ENCODE measurements around the gene KRT86.
"Not testable (repeated sequence)": the region's sequence is repeated elsewhere in the genome, so short reads cannot be mapped to it uniquely, and the experiment has no call there.

KRT86 gene

DNA sequence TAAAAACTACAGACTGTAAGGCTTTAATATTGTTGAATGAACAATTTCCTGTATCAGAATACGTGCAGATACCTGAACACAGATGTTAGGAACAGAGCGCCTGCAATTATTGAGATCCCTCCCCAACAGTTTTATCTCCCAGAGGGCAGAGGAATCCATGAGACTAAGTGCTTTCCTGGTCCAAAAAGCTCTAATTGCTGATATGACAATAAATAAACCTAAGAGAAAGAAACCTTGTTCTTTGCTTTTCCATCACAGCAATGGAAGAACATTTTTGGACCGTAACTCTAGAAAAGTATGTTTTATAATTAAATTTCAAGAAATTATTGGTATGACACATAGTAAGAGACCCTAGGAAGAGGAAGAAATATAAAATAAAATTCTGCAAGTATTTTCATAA is 59.7 kb downstream of the KRT86 start:
- DNase-seq (ENCODE audit: low read depth in 4 of 4, low spot score in 1 of 4): no peak

- no peak for DNase-seq (ENCODE audit: low read depth in 4 of 4, low spot score in 1 of 4)
Observed at GRCh38 chr12:52335598-52336262, 61.3 kb downstream of the KRT86 start.

GRCh38 chr12:52336641-52337040 is 62.2 kb downstream of the KRT86 start:
- no peak for DNase-seq (ENCODE audit: low read depth in 4 of 4, low spot score in 1 of 4)

DNA sequence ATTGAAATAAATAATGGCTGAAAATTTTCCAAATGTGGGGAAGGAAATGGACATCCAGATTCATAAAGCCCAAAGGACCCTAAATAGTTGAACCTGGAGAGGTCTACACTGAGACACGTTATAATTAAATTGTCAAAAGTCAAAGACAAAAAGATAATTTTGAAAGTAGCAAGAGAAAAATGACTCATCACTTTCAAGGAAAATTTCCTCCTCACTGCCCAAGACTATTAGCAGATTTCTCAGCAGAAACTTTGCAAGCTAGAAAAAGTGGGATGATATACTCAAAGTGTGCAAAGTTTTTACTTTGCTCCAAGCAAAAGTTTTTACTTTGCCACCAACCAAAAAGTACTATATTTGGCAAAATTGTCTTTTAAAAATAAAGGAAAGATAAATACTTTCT is 62.6 kb downstream of the KRT86 start:
- DNase-seq (ENCODE audit: low read depth in 4 of 4, low spot score in 1 of 4): no peak

DNA sequence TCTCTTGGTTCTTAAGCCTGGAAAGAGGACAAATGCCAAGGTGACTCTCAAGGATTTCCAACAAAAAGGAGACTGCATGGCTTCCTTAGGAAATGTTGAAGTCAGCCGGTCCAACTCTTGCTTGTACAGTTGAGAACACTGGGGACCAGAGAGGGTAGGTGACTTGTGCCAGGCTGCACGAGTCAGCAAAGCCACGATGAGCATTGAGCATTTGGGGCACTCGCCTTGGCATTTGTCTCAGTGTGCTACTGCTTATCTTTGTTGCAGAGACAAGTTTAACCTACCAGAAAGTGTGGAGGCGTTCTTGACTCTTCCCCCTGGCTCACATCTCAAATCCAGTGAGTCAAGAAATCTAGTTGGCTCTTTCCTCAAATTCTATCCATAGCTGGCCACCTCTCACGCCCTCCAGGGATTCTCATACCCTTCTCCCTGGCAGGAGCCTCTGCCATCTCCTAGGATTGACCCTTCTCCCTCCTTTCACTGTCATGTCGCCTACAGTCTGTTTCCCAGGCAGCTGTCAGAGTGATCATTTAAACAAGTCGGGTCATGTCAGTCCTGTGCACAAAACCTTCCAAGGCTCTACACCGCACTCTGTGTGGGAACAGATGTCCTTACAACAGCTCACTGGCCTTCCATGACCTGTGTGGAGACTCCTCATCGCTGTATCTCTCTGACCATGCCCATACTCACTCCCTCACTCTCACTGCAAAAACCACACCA is 64.0 kb downstream of the KRT86 start:
- no peak for DNase-seq (ENCODE audit: low read depth in 4 of 4, low spot score in 1 of 4)

GRCh38 chr12:52341066-52341580 is 66.7 kb downstream of the KRT86 start:
- no peak for DNase-seq (ENCODE audit: low read depth in 4 of 4, low spot score in 1 of 4)

- DNase-seq (ENCODE audit: low read depth in 4 of 4, low spot score in 1 of 4): no peak
Observed at GRCh38 chr12:52342781-52343490, 68.5 kb downstream of the KRT86 start.

DNA sequence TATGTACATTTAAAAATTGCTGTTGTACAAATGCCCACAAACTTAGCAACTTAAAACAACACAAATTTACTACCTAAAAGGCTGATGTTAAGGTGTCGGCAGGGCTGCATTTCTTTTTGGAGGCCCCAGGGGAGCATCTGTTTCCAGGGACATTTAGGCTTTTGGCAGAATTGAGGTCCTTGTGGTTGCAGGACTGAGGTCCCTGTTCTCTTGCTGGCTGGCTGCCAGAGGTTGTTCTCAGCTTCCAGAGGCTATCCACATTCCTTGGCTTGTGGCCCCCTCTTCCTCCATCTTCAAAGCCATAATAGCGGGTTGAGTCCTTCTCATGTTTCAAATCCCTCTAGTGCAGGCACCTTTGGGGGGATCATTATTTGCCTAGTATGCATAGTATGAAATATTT is 69.1 kb downstream of the KRT86 start:
- DNase-seq (ENCODE audit: low read depth in 4 of 4, low spot score in 1 of 4): no peak

GRCh38 chr12:52344111-52344510 is 69.7 kb downstream of the KRT86 start:
- no peak for DNase-seq (ENCODE audit: low read depth in 4 of 4, low spot score in 1 of 4)

DNA sequence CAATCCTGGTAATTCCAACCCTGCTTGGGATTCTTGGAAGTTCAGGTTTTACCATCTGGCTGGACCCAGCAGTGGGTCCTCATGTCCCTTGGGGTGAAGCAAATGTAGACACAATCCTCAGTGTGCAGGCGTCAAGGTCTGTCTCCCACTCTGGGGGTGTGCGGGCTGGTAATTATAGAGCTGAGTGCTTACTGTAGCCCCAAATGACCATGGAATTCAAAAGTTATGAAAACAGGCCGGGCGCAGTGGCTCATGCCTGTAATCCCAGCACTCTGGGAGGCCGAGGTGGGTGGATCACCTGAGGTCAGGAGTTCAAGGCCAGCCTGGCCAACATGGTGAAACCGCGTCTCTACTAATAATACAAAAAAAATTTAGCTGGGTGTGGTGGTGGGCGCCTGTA is 70.6 kb downstream of the KRT86 start:
- DNase-seq (ENCODE audit: low read depth in 4 of 4, low spot score in 1 of 4): not testable (repeated sequence)

- no peak for DNase-seq (ENCODE audit: low read depth in 4 of 4, low spot score in 1 of 4)
Observed at GRCh38 chr12:52346593-52346992, 72.1 kb downstream of the KRT86 start.

GRCh38 chr12:52347016-52347415 is 72.6 kb downstream of the KRT86 start:
- DNase-seq (ENCODE audit: low read depth in 4 of 4, low spot score in 1 of 4): no peak

DNA sequence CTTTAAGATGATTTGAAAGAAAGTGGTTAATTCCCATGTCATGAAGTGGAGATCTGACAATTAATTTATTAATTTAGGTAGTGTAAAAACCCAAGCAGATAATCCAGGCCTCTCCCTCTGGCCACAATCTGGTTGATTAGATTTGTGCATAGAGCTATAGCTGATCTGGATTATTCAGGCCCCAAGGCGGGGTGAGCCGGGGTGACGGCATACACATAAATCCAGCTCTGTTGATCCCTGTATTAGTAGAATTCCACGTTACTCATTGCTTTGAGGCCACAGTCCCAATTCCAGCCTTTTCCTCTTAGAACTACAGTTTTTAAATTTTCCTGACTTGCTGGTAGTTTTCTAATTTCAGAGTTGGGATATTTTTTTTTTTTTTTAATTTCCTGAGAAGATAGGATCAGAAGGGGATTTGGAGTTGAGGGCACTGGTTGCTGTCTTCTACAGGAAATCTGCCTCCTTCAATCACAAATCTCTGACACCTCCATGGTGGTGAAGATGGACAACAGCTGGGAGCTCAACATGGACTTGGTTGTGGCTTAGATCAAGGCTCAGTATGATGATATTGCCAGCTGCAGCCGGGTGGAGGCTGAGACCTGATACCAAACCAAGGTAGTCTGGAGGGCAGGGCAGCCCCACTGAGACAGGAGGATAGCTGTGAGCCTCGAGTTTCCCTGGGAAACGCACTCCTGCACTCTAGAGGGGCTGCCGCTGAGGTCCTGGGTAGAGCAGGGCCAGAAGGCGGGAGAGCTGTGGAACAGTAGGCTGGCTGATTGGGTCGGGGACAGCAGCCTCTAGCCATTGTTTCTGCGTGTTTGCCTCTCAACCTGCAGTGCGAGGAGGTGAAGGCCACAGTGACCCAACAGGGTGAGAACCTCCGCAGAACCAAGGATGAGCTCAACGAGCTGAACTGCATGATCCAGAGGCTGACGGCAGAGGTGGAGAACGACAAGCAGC is 73.4 kb downstream of the KRT86 start:
- no peak for DNase-seq (ENCODE audit: low read depth in 4 of 4, low spot score in 1 of 4)

- no peak for DNase-seq (ENCODE audit: low read depth in 4 of 4, low spot score in 1 of 4)
Observed at GRCh38 chr12:52349196-52349595, 74.8 kb downstream of the KRT86 start.

- DNase-seq (ENCODE audit: low read depth in 4 of 4, low spot score in 1 of 4): no peak
Observed at GRCh38 chr12:52350021-52350620, 75.7 kb downstream of the KRT86 start.

- DNase-seq (ENCODE audit: low read depth in 4 of 4, low spot score in 1 of 4): no peak
Observed at GRCh38 chr12:52350786-52351185, 76.3 kb downstream of the KRT86 start.

- no peak for DNase-seq (ENCODE audit: low read depth in 4 of 4, low spot score in 1 of 4)
Observed at GRCh38 chr12:52351196-52352059, 77.0 kb downstream of the KRT86 start.

- no peak for DNase-seq (ENCODE audit: low read depth in 4 of 4, low spot score in 1 of 4)
Observed at GRCh38 chr12:52352951-52353350, 78.5 kb downstream of the KRT86 start.

GRCh38 chr12:52353766-52354165 is 79.3 kb downstream of the KRT86 start:
- DNase-seq (ENCODE audit: low read depth in 4 of 4, low spot score in 1 of 4): no peak

- no peak for DNase-seq (ENCODE audit: low read depth in 4 of 4, low spot score in 1 of 4)
Observed at GRCh38 chr12:52354200-52354599, 79.8 kb downstream of the KRT86 start.
